GM12864 (cell line): ENCODE data around the gene PALMD.

Source experiments
- DNase-seq: peaks from one replicate; pipeline ENCODE4 v3.0.0-alpha.2; 2011; ENCODE audit warnings: low read depth
- H3K4me3 ChIP-seq: 2 replicates; pipeline ENCODE4 v1.5.1; 2011; ENCODE audit warnings: mild to moderate bottlenecking, low read depth, low read length, control low read depth
- TF ChIP-seq, protein P1 (sequence below): IDR thresholded peaks from 2 replicates; pipeline ENCODE4 v1.5.1; 2011; ENCODE audit warnings: low read depth, mild to moderate bottlenecking, moderate library complexity, low read length, control low read depth, inconsistent platforms; ENCODE audit errors: missing control alignments

Gene PALMD

DNA sequence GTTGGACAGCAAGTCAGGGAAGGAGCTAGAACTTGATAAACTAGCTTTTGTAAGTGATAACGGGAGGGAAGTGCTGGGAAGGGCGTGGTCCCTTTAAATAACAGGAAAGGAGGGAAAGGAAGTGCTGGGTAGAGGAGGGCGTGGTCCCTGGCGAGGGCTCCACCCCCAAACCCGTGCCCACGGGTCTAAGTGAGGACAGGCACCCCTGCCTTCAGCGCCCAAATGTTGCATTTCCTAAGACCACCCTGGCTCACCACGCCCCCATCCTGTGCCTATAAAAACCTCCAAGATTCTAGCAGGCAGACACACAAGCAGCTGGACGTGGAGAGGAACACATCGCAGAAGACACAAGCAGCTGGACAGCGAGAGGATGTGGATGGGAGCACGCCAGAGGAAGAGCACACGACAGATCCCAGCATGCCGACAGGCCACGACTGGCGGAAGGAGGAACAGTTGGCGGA lies 58.5 kb downstream of the PALMD start:
- no peak overlapping the region for H3K4me3 ChIP-seq
- DNase-seq: no peak
- TF ChIP-seq, protein P1, sequence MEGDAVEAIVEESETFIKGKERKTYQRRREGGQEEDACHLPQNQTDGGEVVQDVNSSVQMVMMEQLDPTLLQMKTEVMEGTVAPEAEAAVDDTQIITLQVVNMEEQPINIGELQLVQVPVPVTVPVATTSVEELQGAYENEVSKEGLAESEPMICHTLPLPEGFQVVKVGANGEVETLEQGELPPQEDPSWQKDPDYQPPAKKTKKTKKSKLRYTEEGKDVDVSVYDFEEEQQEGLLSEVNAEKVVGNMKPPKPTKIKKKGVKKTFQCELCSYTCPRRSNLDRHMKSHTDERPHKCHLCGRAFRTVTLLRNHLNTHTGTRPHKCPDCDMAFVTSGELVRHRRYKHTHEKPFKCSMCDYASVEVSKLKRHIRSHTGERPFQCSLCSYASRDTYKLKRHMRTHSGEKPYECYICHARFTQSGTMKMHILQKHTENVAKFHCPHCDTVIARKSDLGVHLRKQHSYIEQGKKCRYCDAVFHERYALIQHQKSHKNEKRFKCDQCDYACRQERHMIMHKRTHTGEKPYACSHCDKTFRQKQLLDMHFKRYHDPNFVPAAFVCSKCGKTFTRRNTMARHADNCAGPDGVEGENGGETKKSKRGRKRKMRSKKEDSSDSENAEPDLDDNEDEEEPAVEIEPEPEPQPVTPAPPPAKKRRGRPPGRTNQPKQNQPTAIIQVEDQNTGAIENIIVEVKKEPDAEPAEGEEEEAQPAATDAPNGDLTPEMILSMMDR: no peak

DNA sequence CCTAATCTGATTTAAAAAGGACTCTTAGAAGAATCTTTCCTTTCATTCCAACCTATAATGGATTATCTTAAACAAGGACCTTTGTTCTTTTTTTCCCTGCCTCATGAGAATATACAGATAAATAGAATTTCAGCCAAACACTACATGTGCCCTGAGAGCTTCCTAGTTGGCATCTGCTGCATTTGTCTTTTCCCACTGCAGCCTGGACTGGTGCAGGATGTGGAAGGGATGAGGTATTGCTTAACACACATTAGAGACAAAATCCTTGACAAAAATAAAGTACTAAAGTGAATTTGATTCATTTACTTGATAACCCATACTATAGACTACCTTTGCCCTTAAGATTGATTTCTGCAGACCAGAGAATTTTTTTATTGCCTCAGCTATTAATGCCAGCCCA lies 59.5 kb downstream of the PALMD start:
- H3K4me3 ChIP-seq: no peak overlapping the region
- DNase-seq: no peak
- TF ChIP-seq, protein P1: no peak

DNA sequence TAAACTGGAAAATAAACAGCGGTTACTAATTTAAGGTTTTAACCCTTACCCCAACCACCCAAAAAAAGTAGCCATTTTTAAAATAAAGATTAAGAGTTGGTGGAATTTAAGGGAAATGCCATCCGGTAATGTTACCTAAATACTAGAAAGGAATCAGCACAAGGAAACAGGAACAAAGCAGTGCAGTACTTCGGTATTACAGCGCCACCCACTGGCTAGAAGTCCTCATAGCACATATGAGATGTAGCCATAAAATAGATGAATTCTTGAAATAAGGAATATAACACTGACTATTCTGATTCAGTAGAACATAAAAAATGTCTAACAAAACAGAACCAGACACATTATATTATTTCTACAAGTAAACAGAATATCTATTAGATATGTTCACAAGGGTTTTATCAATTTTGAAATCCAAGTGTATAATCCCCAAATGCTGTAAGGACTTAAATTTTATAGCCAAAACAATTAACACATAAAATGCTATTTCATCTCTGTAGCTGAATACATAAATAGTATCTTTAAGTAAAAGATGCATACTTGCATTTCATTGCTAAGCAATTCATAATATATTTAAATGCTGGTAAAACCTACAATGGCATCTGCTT lies 61.7 kb downstream of the PALMD start:
- TF ChIP-seq, protein P1: peak; percentile 77
- DNase-seq: peak; percentile 10
- H3K4me3 ChIP-seq: no peak overlapping the region

DNA sequence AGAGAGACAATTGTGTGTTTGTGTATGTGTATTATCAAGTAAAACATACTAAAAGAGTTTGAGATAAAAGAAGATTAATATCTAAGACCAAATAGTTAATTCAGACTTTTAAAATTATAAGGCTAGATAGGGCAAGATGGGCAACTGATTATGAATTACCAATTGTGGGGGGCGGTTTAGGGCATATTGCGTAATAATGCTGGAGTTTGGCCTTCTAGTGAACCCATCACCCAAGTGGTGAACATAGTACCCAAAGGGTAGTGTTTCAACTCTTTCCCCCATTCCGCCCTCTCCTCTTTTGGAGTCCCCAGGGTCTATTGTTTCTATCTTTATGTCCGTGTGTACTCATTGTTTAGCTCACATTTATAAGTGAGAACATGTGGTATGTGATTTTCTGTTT lies 65.1 kb downstream of the PALMD start:
- DNase-seq: no peak
- no peak overlapping the region for H3K4me3 ChIP-seq
- TF ChIP-seq, protein P1: no peak

DNA sequence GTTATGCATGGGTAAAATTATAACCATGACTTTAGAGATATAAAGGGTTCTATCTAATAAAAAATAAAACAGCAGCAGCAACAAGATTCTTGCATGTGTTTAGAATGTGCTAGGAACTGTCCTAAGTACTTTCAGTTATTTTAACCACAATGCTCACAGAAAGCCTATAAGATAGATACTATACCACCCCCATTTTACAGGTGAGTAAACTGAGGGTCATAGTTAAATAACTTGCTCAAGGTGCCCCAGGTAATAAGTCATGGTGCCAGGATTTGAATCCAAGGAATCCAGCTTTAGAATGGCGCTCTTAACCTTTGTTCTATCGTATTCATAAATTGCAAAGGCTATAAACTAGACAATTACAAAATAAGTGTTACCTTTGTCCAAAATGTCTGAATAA lies 67.1 kb downstream of the PALMD start:
- TF ChIP-seq, protein P1: no peak
- DNase-seq: no peak

DNA sequence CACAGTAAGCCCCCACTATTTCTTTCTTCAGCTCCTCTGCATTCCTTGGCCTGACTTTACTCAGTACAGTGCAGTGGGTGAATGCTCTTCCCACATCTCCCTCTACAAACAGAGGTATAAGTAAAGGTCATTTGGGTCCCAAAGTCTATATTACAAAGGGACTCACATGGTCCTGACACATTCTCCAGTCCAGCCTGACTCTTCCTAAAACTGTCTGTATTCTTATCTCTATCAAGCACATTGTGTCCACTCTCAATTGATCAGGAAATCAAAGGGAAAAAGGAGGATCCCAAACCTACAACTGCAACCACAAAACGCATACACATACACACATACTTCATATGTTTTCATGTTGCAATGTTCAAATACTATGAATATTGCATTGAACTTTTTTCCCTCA lies 71.1 kb downstream of the PALMD start:
- TF ChIP-seq, protein P1: no peak
- no peak for DNase-seq

More for the DNA sequence above, 67.1 kb downstream of the PALMD start:
- H3K4me3 ChIP-seq: no peak overlapping the region

DNA sequence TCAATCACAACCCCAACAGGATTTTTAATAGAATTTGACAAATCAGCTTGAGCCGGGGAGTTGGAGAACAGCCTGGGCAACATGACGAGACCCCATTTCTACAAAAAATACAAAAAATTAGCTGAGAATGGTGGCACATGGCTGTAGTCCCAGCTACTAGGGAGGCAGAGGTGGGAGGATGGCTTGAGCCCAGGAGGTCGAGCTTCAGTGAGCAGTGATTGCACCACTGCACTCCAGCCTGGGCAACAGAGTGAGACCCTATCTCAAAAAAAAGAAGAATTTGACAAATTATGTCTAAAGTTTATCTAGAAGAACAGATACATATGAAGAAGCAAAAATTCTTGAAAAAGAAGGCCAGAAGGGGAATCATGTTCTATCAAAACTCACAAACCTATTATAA lies 77.3 kb downstream of the PALMD start:
- DNase-seq: no peak
- TF ChIP-seq, protein P1: no peak
- H3K4me3 ChIP-seq: no peak overlapping the region

More for the DNA sequence above, 71.1 kb downstream of the PALMD start:
- no peak overlapping the region for H3K4me3 ChIP-seq
